Activated T-helper 1 cell treated with Interleukin-2 at 50 U/mL for 16 hours (primary cell): ENCODE results near the gene PDE8A.
A peak's percentile ranks its signal among the peaks of the same experiment; 100 is the strongest.

Experiments
- DNase-seq: peaks from one replicate; pipeline ENCODE4 v3.0.0-alpha.2; 2020; ENCODE audit warnings: low read depth

PDE8A gene

DNA sequence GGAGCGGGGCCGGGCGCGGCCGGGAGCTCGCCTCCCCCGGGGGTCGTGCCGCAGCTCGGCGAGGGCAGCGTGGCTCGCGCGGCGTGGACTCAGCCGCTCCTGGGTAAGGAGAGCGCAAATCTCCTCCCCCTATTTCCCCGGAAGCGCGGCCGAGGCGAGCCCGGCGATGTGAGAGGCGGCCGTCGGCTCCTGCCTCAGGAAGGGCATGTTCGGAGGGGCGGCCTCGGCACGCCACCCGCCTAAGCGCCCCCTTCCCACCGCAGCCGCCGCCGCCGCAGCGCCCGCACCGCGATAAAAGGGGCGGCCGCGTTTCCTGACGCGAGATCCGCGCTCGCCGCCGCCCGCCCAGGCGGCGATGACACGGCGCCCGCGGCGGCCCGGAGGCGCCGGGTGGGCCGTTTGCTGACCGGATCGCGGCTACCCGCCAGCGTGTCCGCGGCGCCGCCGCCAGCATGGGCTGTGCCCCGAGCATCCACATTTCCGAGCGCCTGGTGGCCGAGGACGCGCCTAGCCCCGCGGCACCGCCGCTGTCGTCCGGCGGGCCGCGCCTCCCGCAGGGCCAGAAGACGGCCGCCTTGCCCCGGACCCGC is at the start of gene PDE8A:
TSS of gene PDE8A (plus strand) at position 146 of the 590 bp plus-strand sequence. CDS start at position 453, 307 bp downstream.
- DNase-seq: peak; percentile 45

- DNase-seq: no peak
Observed at GRCh38 chr15:84934942-84935729, 46.5 kb upstream of the PDE8A start.

DNA sequence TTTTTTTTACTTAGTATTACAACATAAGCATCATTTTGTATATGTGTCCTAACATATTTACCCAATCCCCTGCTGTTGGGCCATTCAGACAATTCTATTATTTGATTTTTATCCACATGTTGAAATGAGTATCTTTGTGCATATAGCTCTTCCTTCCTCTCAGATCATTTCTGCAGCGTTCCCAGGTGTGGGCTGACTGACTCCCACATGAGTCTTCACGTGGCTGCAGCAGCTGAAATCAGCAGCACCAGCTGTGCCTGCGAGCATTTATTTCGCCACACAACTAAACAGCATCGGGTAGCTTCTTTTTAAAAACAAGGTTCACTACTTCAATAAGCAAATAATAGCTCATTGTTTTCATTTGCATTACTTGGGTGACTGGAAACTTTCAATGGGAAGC is 44.5 kb upstream of the PDE8A start:
- DNase-seq: no peak

DNA sequence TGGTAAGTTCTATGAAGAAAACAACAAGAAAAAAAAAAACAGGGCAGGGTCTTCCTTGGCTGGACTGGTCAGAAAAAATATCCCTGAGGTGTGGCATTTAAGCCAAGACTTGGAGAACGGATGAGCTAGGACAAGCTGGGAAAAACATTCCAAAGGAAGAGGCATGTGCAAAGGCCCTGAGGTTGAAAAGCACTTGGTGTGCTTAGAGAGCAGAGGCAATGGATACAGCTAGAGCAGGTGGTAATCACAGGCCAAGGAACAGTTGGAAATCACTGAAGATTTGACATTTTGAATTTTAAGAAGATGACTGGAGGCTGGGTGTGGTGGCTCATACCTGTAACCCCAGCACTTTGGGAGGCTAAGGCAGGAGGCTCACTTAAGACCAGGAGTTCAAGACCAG is 42.9 kb upstream of the PDE8A start:
- DNase-seq: no peak

DNA sequence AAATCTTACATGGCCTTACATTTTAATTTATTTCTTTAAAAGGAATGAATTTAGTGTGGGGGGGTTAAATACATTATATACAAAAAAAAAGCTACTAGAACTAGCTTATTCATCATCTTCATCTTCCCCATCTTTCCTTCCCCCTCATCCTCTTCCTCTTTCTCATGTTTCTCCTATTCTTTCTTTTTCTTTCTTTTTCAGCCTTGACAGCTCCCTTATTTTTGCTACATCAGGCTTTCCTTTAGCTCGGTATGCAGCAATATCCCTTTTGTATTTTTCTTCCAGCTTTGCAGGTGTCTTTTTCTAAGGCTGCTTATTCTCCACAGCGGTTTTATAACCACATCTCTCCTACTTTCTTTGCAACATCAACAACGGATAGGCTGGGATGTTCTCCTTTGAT is 41.3 kb upstream of the PDE8A start:
- no peak for DNase-seq

DNA sequence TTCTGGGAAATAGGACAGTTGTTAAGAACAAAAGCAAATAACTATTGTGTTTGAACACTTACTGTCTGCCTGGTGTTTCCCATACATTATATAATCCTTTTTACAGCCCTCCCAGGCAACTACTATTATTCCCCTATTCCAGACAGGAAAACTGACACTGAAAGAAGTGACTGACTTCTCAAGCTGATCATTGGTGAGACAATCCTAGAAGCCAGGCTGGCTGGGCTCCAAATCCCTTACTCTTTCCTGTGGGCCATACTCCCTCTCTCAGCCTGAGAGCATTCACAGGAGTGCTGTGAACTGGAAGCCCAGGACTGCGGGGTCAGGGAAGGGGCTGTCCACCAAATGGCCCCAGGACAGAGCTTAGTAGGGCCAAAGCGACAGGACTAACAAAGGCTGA is 39.2 kb upstream of the PDE8A start:
- DNase-seq: no peak

GRCh38 chr15:84944311-84944710 is 37.3 kb upstream of the PDE8A start:
- DNase-seq: no peak

GRCh38 chr15:84944861-84945260 is 36.8 kb upstream of the PDE8A start:
- no peak for DNase-seq

GRCh38 chr15:84946772-84947489 is 34.7 kb upstream of the PDE8A start:
- DNase-seq: no peak

GRCh38 chr15:84947947-84948830 is 33.5 kb upstream of the PDE8A start:
- no peak for DNase-seq

- no peak for DNase-seq
Observed at GRCh38 chr15:84949043-84949442, 32.6 kb upstream of the PDE8A start.

DNA sequence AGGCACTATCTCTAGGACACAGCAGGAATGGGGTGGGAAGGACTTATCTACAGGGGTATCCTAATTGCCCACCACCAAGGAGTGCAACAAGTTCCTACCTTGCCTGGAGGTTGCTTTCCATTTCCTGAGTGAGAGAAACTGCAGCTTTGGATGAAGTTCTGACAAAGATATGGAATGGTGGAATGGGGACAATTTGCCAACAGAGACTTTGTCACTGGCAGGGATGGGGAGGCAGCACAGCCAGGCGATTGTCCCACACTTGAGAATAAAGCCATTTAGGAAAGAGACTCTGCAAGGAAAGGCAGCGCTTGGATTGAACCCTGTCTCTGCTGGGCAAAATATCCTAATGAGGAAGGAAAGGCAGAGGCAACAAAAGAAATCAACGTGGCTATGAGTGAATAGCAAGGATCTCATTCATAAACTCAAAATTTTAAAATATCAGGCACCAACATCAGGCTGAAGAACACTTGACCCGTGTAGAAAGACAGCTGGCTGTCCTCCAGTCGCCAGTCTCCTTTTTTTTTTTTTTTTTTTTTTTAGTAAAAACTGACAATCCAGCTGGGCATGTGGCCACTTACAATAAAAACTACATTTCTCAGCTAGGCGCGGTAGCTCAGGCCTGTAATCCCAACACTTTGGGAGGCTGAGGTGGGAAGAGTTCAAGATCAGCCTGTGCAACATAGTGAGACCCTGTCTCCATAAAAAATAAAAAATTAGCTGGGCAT is 31.6 kb upstream of the PDE8A start:
- no peak for DNase-seq

DNA sequence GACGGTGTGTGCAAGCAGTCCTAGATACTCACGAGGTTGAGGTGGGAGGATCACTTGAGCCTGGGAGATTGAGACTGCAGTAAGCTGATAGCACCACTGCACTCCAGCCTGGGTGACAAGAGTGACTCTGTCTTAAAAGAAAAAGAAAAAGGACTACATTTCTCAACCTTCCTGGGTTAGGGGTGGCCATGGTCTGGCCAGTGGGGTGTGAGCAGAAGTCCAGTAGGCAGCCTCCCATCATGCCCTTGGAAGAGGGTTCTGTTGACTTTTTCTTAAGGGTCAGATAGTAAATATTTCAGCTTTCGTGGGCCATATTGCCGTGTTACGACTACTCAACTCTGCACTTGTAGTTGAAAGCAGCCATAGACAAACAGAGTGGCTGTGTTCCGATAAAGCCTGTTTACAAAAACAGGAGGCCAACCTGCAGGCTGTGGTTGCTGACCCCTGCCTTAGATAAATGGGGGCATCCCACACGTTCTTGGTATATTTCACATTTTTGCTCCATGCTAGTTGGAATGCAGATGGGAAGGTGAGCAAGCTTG is 31.0 kb upstream of the PDE8A start:
- no peak for DNase-seq

DNA sequence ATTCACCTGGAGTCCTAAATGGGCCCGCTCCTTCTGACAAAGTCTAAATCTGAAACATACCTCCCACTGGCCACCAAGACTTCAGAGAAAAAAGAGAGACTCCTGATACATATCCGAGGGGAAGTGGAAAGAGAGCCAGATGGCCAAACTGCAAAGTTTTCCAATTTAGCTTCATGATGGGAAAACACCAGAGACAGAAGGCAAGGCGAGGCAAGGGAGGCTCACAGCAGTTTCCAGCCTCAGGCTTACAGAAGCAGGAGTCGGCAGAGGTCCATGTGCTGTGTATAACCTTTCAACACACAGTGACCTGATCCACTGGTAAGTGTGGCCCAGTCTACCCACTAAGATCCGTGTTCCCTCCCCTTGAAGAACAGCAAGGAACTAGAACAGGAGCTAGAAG is 29.9 kb upstream of the PDE8A start:
- DNase-seq: no peak

DNA sequence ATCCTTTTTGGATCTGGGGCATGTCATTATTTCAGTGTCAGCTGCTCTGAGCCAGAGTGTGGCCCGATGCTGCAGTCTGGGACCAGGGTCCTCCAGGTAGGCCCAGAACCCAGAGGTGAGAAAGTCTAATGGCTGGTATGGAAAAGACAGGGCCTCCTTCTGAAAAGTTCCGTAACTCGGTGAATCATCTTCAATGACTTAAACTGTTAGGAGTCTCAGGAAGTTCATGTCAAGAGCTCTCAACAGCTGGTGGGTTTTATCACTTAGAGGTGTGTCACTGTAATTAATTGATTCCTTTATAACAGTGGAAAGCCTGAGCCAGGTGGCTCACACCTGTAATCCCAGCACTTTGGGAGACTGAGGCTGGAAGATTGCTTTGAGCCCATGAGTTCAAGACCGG is 28.5 kb upstream of the PDE8A start:
- no peak for DNase-seq

DNA sequence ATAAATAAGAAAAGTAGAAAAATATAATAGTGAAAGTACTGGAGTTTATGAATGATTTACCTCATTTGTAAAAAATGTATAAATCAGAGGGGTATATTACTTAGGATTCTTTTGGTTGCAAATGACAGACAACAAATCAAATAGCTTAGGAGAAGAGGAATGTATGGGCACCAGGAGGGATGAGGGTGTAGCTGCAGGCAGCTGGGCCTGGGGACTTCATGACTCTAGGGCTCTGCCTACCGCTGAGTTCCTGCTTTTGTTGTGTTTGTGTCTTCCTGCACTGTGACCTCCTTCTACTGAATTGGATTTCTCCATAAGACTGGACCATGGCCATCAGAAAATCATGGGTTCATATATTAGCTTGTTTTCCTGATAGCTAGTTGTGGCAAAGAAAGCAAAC is 27.9 kb upstream of the PDE8A start:
- no peak for DNase-seq

GRCh38 chr15:84955089-84955848 is 26.4 kb upstream of the PDE8A start:
- peak; percentile 13 for DNase-seq

- no peak for DNase-seq
Observed at GRCh38 chr15:84956199-84956598, 25.5 kb upstream of the PDE8A start.

GRCh38 chr15:84960391-84961113 is 21.1 kb upstream of the PDE8A start:
- DNase-seq: no peak

- DNase-seq: no peak
Observed at GRCh38 chr15:84961114-84961452, 20.6 kb upstream of the PDE8A start.
